Measurements from ENCODE around the gene TMEM74B.

DNA sequence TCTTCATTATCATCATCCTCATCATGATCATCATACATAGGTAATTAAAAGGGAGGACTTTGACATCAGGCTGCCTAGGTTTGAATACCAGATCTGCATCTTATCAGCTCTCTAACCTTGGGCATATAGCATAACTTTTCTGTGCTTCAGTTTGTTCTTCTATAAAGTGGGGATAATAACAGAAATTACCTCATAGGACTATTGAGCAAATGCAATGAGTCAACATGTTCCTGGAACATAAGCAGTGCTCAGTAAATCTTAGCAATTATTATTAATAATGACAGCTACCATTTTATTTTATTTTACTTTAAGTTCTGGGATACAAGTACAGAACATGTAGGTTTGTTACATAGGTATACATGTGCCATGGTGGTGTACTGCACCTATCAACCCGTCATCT, 25.7 kb upstream of the TMEM74B start:
- TF ChIP-seq, protein P1, sequence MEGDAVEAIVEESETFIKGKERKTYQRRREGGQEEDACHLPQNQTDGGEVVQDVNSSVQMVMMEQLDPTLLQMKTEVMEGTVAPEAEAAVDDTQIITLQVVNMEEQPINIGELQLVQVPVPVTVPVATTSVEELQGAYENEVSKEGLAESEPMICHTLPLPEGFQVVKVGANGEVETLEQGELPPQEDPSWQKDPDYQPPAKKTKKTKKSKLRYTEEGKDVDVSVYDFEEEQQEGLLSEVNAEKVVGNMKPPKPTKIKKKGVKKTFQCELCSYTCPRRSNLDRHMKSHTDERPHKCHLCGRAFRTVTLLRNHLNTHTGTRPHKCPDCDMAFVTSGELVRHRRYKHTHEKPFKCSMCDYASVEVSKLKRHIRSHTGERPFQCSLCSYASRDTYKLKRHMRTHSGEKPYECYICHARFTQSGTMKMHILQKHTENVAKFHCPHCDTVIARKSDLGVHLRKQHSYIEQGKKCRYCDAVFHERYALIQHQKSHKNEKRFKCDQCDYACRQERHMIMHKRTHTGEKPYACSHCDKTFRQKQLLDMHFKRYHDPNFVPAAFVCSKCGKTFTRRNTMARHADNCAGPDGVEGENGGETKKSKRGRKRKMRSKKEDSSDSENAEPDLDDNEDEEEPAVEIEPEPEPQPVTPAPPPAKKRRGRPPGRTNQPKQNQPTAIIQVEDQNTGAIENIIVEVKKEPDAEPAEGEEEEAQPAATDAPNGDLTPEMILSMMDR (IDR thresholded peaks at IDR 0.05): no peak
- no peak for TF ChIP-seq POLR2A (IDR thresholded peaks at IDR 0.05)
